H9 (cell line): ENCODE data around the gene MCEMP1. TPM values are rescaled to one million over a fixed set of nuclear protein-coding genes. Genes with fewer than 3 reads are reported as not detected.

Experiments
- DNase-seq: peaks from one replicate; pipeline ENCODE4 v3.0.0-alpha.2; 2017
- H2AFZ ChIP-seq: one replicate; pipeline ENCODE4 v1.6.1; 2013; ENCODE audit warnings: mild to moderate bottlenecking, low read length, control low read depth, moderate library complexity
- H2AK5ac ChIP-seq: 2 replicates; pipeline ENCODE4 v1.6.1; 2013; ENCODE audit warnings: low read length, control low read depth, mixed read lengths; ENCODE audit not compliant: insufficient read length
- H2BK120ac ChIP-seq: one replicate; pipeline ENCODE4 v1.6.1; 2013; ENCODE audit warnings: low read depth, mild to moderate bottlenecking, low read length, control low read depth, inconsistent platforms; ENCODE audit not compliant: poor library complexity, severe bottlenecking
- H2BK12ac ChIP-seq: 2 replicates; pipeline ENCODE4 v1.6.1; 2013; ENCODE audit warnings: low read length, control low read depth, mixed read lengths, low read depth; ENCODE audit not compliant: insufficient read length
- H2BK15ac ChIP-seq: 2 replicates; pipeline ENCODE4 v1.6.1; 2013; ENCODE audit warnings: low read depth, low read length, control low read depth
- H2BK20ac ChIP-seq: one replicate; pipeline ENCODE4 v1.6.1; 2013; ENCODE audit warnings: low read depth, mild to moderate bottlenecking, low read length, control low read depth, inconsistent platforms; ENCODE audit not compliant: poor library complexity, severe bottlenecking
- H2BK5ac ChIP-seq: 2 replicates; pipeline ENCODE4 v1.6.1; 2013; ENCODE audit warnings: low read length, control low read depth, mixed read lengths; ENCODE audit not compliant: insufficient read length
- H3K14ac ChIP-seq: 2 replicates; pipeline ENCODE4 v1.6.1; 2013; ENCODE audit warnings: low read length, control low read depth; ENCODE audit not compliant: insufficient read depth
- H3K18ac ChIP-seq: 2 replicates; pipeline ENCODE4 v1.6.1; 2013; ENCODE audit warnings: low read depth, mild to moderate bottlenecking, mixed read lengths, low read length, control low read depth; ENCODE audit not compliant: insufficient read length
- H3K23ac ChIP-seq: 2 replicates; pipeline ENCODE4 v1.6.1; 2013; ENCODE audit warnings: low read length, control low read depth, mixed read lengths, low read depth; ENCODE audit not compliant: insufficient read length
- H3K23me2 ChIP-seq: 2 replicates; pipeline ENCODE4 v1.6.1; 2013; ENCODE audit warnings: low read depth, mild to moderate bottlenecking, mixed read lengths, low read length, control low read depth; ENCODE audit not compliant: insufficient read length, poor library complexity, severe bottlenecking
- H3K27ac ChIP-seq: 2 replicates; pipeline ENCODE4 v1.5.1; 2013; ENCODE audit warnings: low read length, control low read depth, mixed read lengths, low read depth; ENCODE audit not compliant: insufficient read length
- H3K27me3 ChIP-seq: 2 replicates; pipeline ENCODE4 v1.6.1; 2013; ENCODE audit warnings: low read length, control low read depth, inconsistent platforms; ENCODE audit not compliant: insufficient read depth
- H3K4ac ChIP-seq: 2 replicates; pipeline ENCODE4 v1.6.1; 2013; ENCODE audit warnings: low read depth, mild to moderate bottlenecking, control low read depth, inconsistent platforms, low read length, moderate library complexity
- H3K4me1 ChIP-seq: 2 replicates; pipeline ENCODE4 v1.6.1; 2013; ENCODE audit warnings: low read length, control low read depth, inconsistent platforms; ENCODE audit not compliant: insufficient read depth
- H3K4me2 ChIP-seq: 2 replicates; pipeline ENCODE4 v1.6.1; 2013; ENCODE audit warnings: low read length, control low read depth, mixed read lengths; ENCODE audit not compliant: insufficient read length, insufficient read depth
- H3K56ac ChIP-seq: 2 replicates; pipeline ENCODE4 v1.6.1; 2013; ENCODE audit warnings: low read depth, mild to moderate bottlenecking, mixed read lengths, low read length, control low read depth; ENCODE audit not compliant: insufficient read length
- H3K79me1 ChIP-seq: 2 replicates; pipeline ENCODE4 v1.6.1; 2013; ENCODE audit warnings: low read depth, mild to moderate bottlenecking, moderate library complexity, low read length, control low read depth, inconsistent platforms; ENCODE audit not compliant: insufficient read depth, poor library complexity, severe bottlenecking
- H3K79me2 ChIP-seq: 2 replicates; pipeline ENCODE4 v1.6.1; 2013; ENCODE audit warnings: low read length, control low read depth, inconsistent platforms; ENCODE audit not compliant: insufficient read depth
- H3K9ac ChIP-seq: 2 replicates; pipeline ENCODE4 v1.6.1; 2013; ENCODE audit warnings: low read length, control low read depth, mixed read lengths; ENCODE audit not compliant: insufficient read length; ENCODE audit errors: extremely low read depth
- H3K9me3 ChIP-seq: one replicate; pipeline ENCODE4 v1.6.1; 2013; ENCODE audit warnings: low read depth, low read length, inconsistent platforms; ENCODE audit not compliant: control insufficient read depth
- H3T11ph ChIP-seq: one replicate; pipeline ENCODE4 v1.6.1; 2013; ENCODE audit warnings: mild to moderate bottlenecking, low read length, control low read depth, inconsistent platforms
- H4K20me1 ChIP-seq: one replicate; pipeline ENCODE4 v1.6.1; 2013; ENCODE audit not compliant: control insufficient read depth, insufficient read length, insufficient read depth
- H4K5ac ChIP-seq: 2 replicates; pipeline ENCODE4 v1.6.1; 2013; ENCODE audit warnings: low read depth, mild to moderate bottlenecking, mixed read lengths, low read length, control low read depth; ENCODE audit not compliant: insufficient read length
- H4K8ac ChIP-seq: replicated peaks from 2 replicates; pipeline ENCODE4 v1.6.1; 2013; ENCODE audit warnings: low read length, control low read depth, mixed read lengths, low read depth; ENCODE audit not compliant: insufficient read length
- H4K91ac ChIP-seq: 2 replicates; pipeline ENCODE4 v1.6.1; 2013; ENCODE audit warnings: low read depth, mild to moderate bottlenecking, moderate library complexity, mixed read lengths, low read length, control low read depth; ENCODE audit not compliant: insufficient read length
- H3K27ac Mint-ChIP-seq, 3 experiments: 2 replicates in 2 of 3; 3 replicates in 1 of 3; pipeline ENCODE4 v1.8.0; 2020 to 2021; ENCODE audit warnings: mixed read lengths in 3 of 3, mild to moderate bottlenecking in 1 of 3, moderate library complexity in 1 of 3
- H3K27me3 Mint-ChIP-seq: 2 replicates; pipeline ENCODE4 v1.8.0; 2021; ENCODE audit warnings: low read depth, mild to moderate bottlenecking, moderate library complexity, mixed read lengths
- H3K36me3 Mint-ChIP-seq, 3 experiments: 2 replicates in 2 of 3; 3 replicates in 1 of 3; pipeline ENCODE4 v1.8.0; 2020 to 2021; ENCODE audit warnings: low read depth in 3 of 3, mixed read lengths in 3 of 3; ENCODE audit not compliant: insufficient read depth in 1 of 3
- H3K4me1 Mint-ChIP-seq, 2 experiments: 2 replicates each; pipeline ENCODE4 v1.8.0; 2020; ENCODE audit warnings: mixed read lengths in 2 of 2
- H3K4me3 Mint-ChIP-seq, 2 experiments: 2 replicates in 1 of 2; 3 replicates in 1 of 2; pipeline ENCODE4 v1.8.0; 2020 to 2021; ENCODE audit warnings: mild to moderate bottlenecking in 2 of 2, mixed read lengths in 2 of 2, moderate library complexity in 1 of 2
- H3K9me3 Mint-ChIP-seq, 2 experiments: 2 replicates in 1 of 2; 3 replicates in 1 of 2; pipeline ENCODE4 v1.8.0; 2020; ENCODE audit warnings: mild to moderate bottlenecking in 2 of 2, mixed read lengths in 2 of 2, moderate library complexity in 1 of 2
- CTCF ChIP-seq: fragments of 200-600 bp; sonication (generic); conservative IDR thresholded peaks from 3 replicates; pipeline ENCODE4 v1.8.0; 2021; ENCODE audit warnings: antibody characterized with exemption, mild to moderate bottlenecking
- WGBS: extraction: QIAGEN DNeasy Blood & Tissue Kit; methylation state at CpG from one replicate; pipeline ENCODE4 v1.1.7; 2013; ENCODE audit warnings: missing lambda C conversion rate, low lambda C conversion rate, mixed read lengths; ENCODE audit not compliant: insufficient read length; ENCODE audit errors: extremely low coverage; 5-methylcytosine and 5-hydroxymethylcytosine counted together
- total RNA-seq: library from RNA; stranded (reverse); gene quantifications from 2 replicates; pipeline ENCODE4 v1.2.1, GENCODE V29; 2021

MCEMP1 gene
- total RNA-seq, 1 experiment from 2014 or later, result not detected

GRCh38 chr19:7631577-7631976, 45.3 kb upstream of the MCEMP1 start:
- no peak overlapping the region for H4K8ac ChIP-seq
- no peak overlapping the region for H2BK12ac ChIP-seq
- no peak overlapping the region for H3K27ac Mint-ChIP-seq
- H3K79me1 ChIP-seq, result peaks cover 20% of the 10 kb centered on the region
- H4K20me1 ChIP-seq, result no peaks in the 10 kb centered on the region
- H2BK120ac ChIP-seq, result no peak overlapping the region
- H3K4me1 ChIP-seq, result no peaks in the 10 kb centered on the region
- H3K27ac ChIP-seq, result no peak overlapping the region
- no peak overlapping the region for H3K23ac ChIP-seq
- H3K4me3 Mint-ChIP-seq, result peak overlapping the region in 1 of 2 experiments; percentile 12; a peak in 1 of 5 replicates
- H3K56ac ChIP-seq, result no peak overlapping the region
- no peak overlapping the region for H2AK5ac ChIP-seq
- H3K9me3 ChIP-seq, result no peaks in the 10 kb centered on the region
- H3K4me1 Mint-ChIP-seq, result peaks cover 15 to 28% of the 10 kb centered on the region in 2 experiments
- peaks cover 16% of the 10 kb centered on the region; the same call in 1 of the 2 replicates for H3K27me3 ChIP-seq
- no peak overlapping the region for H2BK20ac ChIP-seq
- no peak overlapping the region for H3K9ac ChIP-seq
- H3K23me2 ChIP-seq, result peaks cover 14% of the 10 kb centered on the region
- peaks cover 4 to 16% (median 12%) of the 10 kb centered on the region in 3 experiments; a peak in 6 of 7 replicates for H3K36me3 Mint-ChIP-seq
- H3K18ac ChIP-seq, result no peak overlapping the region
- no peak overlapping the region for H3K4me2 ChIP-seq
- H3K27me3 Mint-ChIP-seq, result peaks cover 27% of the 10 kb centered on the region
- TF ChIP-seq CTCF, result no peak
- H2BK5ac ChIP-seq, result no peak overlapping the region
- no peak for DNase-seq
- no peak overlapping the region for H3K14ac ChIP-seq
- peaks cover 26% of the 10 kb centered on the region; the same call in 1 of the 2 replicates for H3K79me2 ChIP-seq
- H4K5ac ChIP-seq, result no peak overlapping the region
- no peak overlapping the region for H3K4ac ChIP-seq
- no peak overlapping the region for H3T11ph ChIP-seq
- H2BK15ac ChIP-seq, result no peak overlapping the region
- H2AFZ ChIP-seq, result no peak overlapping the region
- H3K9me3 Mint-ChIP-seq, result no peaks in the 10 kb centered on the region; a peak in 2 of 5 replicates
- H4K91ac ChIP-seq, result no peak overlapping the region
- WGBS, result no CpG with 5 or more reads among the region's 12 CpGs
